IMR-90 (cell line): ENCODE measurements around the gene PRKAR1A. TPM values are rescaled to one million over a fixed set of nuclear protein-coding genes. Genes with fewer than 3 reads are reported as not detected.

Experiments used
- ATAC-seq: fragments of 200-7000 bp; cut with Tn5 transposase; 2 replicates; pipeline ENCODE4 v1.9.1; 2020; ENCODE audit warnings: low read depth, mild to moderate bottlenecking, moderate library complexity
- BruUV-seq: library from RNA; stranded (reverse); fragments of 400-500 nt; replicated peaks from 2 replicates; lab custom pipeline; 2021; lab: Mats Ljungman, UMichigan
- CTCF ChIA-PET: fragments of 300-600 bp; formaldehyde crosslinking; extraction: SDS; loops from one replicate; lab custom pipeline; 2021; ENCODE audit warnings: antibody characterized with exemption; lab: Yijun Ruan, JAX
- POLR2A ChIA-PET: fragments of 300-600 bp; sonication (Branson Sonifier 250); formaldehyde crosslinking; loops from one replicate; lab custom pipeline; 2022; ENCODE audit warnings: antibody characterized with exemption; ENCODE audit not compliant: unreplicated experiment; lab: Charles Lee
- DNase-seq: peaks from one replicate; pipeline ENCODE4 v3.0.0; 2013
- H2AFZ ChIP-seq: replicated peaks from 2 replicates; pipeline ENCODE3; 2013; ENCODE audit warnings: low read length, mild to moderate bottlenecking; ENCODE audit not compliant: poor library complexity
- H2AK5ac ChIP-seq: 2 replicates; pipeline ENCODE4 v1.6.1; 2013; ENCODE audit warnings: low read depth, low read length, inconsistent platforms
- H2AK9ac ChIP-seq: replicated peaks from 2 replicates; pipeline ENCODE3; 2013; ENCODE audit warnings: mild to moderate bottlenecking, low read depth, low read length, moderate library complexity; ENCODE audit not compliant: poor library complexity
- H2BK120ac ChIP-seq: 2 replicates; pipeline ENCODE4 v1.6.1; 2013; ENCODE audit warnings: low read depth, low read length, inconsistent platforms
- H2BK15ac ChIP-seq: 3 replicates; pipeline ENCODE4 v1.6.1; 2013; ENCODE audit warnings: low read depth, low read length, inconsistent platforms
- H2BK20ac ChIP-seq: 2 replicates; pipeline ENCODE4 v1.6.1; 2013; ENCODE audit warnings: low read depth, mild to moderate bottlenecking, inconsistent platforms, low read length, moderate library complexity
- H2BK5ac ChIP-seq: 2 replicates; pipeline ENCODE4 v1.6.1; 2013; ENCODE audit warnings: mild to moderate bottlenecking, low read depth, low read length, inconsistent platforms; ENCODE audit not compliant: poor library complexity, severe bottlenecking
- H3K14ac ChIP-seq: replicated peaks from 2 replicates; pipeline ENCODE4 v1.6.1; 2013; ENCODE audit warnings: low read depth, low read length, inconsistent platforms
- H3K18ac ChIP-seq: 2 replicates; pipeline ENCODE4 v1.6.1; 2013; ENCODE audit warnings: low read depth, low read length, control low read depth
- H3K23ac ChIP-seq: 2 replicates; pipeline ENCODE4 v1.6.1; 2013; ENCODE audit warnings: low read depth, low read length, inconsistent platforms
- H3K27ac ChIP-seq: 2 replicates; pipeline ENCODE4 v1.5.1; 2013; ENCODE audit warnings: mild to moderate bottlenecking, control low read depth, low read length; ENCODE audit not compliant: insufficient read depth
- H3K27me3 ChIP-seq: 2 replicates; pipeline ENCODE4 v1.6.1; 2013; ENCODE audit warnings: low read length; ENCODE audit not compliant: control insufficient read depth, insufficient read depth
- H3K36me3 ChIP-seq: 2 replicates; pipeline ENCODE4 v1.6.1; 2013; ENCODE audit warnings: low read length, mixed read lengths; ENCODE audit not compliant: control insufficient read depth, insufficient read depth
- H3K4ac ChIP-seq: 2 replicates; pipeline ENCODE4 v1.6.1; 2013; ENCODE audit warnings: low read depth, low read length, inconsistent platforms
- H3K4me1 ChIP-seq: 2 replicates; pipeline ENCODE4 v1.6.1; 2013; ENCODE audit warnings: low read length, mixed read lengths; ENCODE audit not compliant: control insufficient read depth, insufficient read depth
- H3K4me2 ChIP-seq: 2 replicates; pipeline ENCODE4 v1.6.1; 2013; ENCODE audit warnings: low read depth, mild to moderate bottlenecking, control low read depth, low read length, moderate library complexity
- H3K4me3 ChIP-seq: 2 replicates; pipeline ENCODE4 v1.5.1; 2013; ENCODE audit warnings: low read depth, mild to moderate bottlenecking, control low read depth, low read length, moderate library complexity; ENCODE audit not compliant: insufficient read depth
- H3K56ac ChIP-seq: 2 replicates; pipeline ENCODE4 v1.6.1; 2013; ENCODE audit warnings: low read length, inconsistent platforms; ENCODE audit not compliant: insufficient read depth; ENCODE audit errors: extremely low read depth
- H3K79me1 ChIP-seq, 2 experiments: 2 replicates each; pipeline ENCODE4 v1.6.1; 2013; ENCODE audit warnings: low read length in 2 of 2, inconsistent platforms in 1 of 2, low read depth in 1 of 2
- H3K9ac ChIP-seq: 2 replicates; pipeline ENCODE4 v1.6.1; 2013; ENCODE audit warnings: low read depth, low read length, control low read depth
- H3K9me1 ChIP-seq: 2 replicates; pipeline ENCODE4 v1.6.1; 2013; ENCODE audit warnings: low read length, inconsistent platforms; ENCODE audit not compliant: insufficient read depth
- H3K9me3 ChIP-seq: 2 replicates; pipeline ENCODE4 v1.6.1; 2013; ENCODE audit warnings: low read length; ENCODE audit not compliant: control insufficient read depth, insufficient read depth
- H4K20me1 ChIP-seq: 2 replicates; pipeline ENCODE4 v1.6.1; 2013; ENCODE audit warnings: low read length, inconsistent platforms; ENCODE audit not compliant: insufficient read depth
- H4K5ac ChIP-seq: 2 replicates; pipeline ENCODE4 v1.6.1; 2013; ENCODE audit warnings: mild to moderate bottlenecking, low read depth, low read length, control low read depth
- H4K8ac ChIP-seq, 2 experiments: 2 replicates each; pipeline ENCODE4 v1.6.1; 2013; ENCODE audit warnings: low read depth in 2 of 2, low read length in 2 of 2, control low read depth in 1 of 2, inconsistent platforms in 1 of 2
- H4K91ac ChIP-seq: 2 replicates; pipeline ENCODE4 v1.6.1; 2013; ENCODE audit warnings: low read depth, low read length, inconsistent platforms; ENCODE audit not compliant: insufficient read depth
- BHLHE40 ChIP-seq: fragments of 150-350 bp; IDR thresholded peaks from 2 replicates; pipeline ENCODE4 v1.6.1; 2016; ENCODE audit warnings: mild to moderate bottlenecking, low read depth, low read length
- CHD1 ChIP-seq: IDR thresholded peaks from 2 replicates; pipeline ENCODE4 v1.6.1; 2012; ENCODE audit warnings: low read depth, low read length, improper control_type of control experiment
- CTCF ChIP-seq: conservative IDR thresholded peaks from 2 replicates; pipeline ENCODE4 v1.5.1; 2012; ENCODE audit warnings: mild to moderate bottlenecking, low read depth, low read length, improper control_type of control experiment
- FOS ChIP-seq: fragments of 150-350 bp; IDR thresholded peaks from 2 replicates; pipeline ENCODE4 v1.6.1; 2016; ENCODE audit warnings: low read depth, low read length
- MAZ ChIP-seq: IDR thresholded peaks from 2 replicates; pipeline ENCODE4 v1.6.1; 2012; ENCODE audit warnings: low read depth, mild to moderate bottlenecking, low read length, improper control_type of control experiment, moderate library complexity, borderline replicate concordance
- NFE2L2 ChIP-seq: fragments of 150-350 bp; IDR thresholded peaks from 2 replicates; pipeline ENCODE4 v1.6.1; 2016; ENCODE audit warnings: low read depth, mild to moderate bottlenecking, low read length
- POLR2A ChIP-seq: IDR thresholded peaks from 2 replicates; pipeline ENCODE4 v1.6.1; 2012; ENCODE audit warnings: mild to moderate bottlenecking, low read depth, low read length
- RAD21 ChIP-seq: IDR thresholded peaks from 2 replicates; pipeline ENCODE4 v1.6.1; 2012; ENCODE audit warnings: low read length, improper control_type of control experiment
- RFX5 ChIP-seq: IDR thresholded peaks from 2 replicates; pipeline ENCODE4 v1.8.0; 2012; ENCODE audit warnings: low read depth, mild to moderate bottlenecking, low read length, moderate library complexity
- USF2 ChIP-seq: fragments of 150-350 bp; IDR thresholded peaks from 2 replicates; pipeline ENCODE4 v1.6.1; 2017; ENCODE audit warnings: mild to moderate bottlenecking, antibody characterized with exemption, low read length, low read depth
- WGBS, 2 experiments: methylation state at CpG; one replicate each; pipeline versions ENCODE4 v1.1.5 to v1.1.7; 2013; ENCODE audit warnings: missing lambda C conversion rate in 2 of 2; ENCODE audit not compliant: insufficient read length in 1 of 2; ENCODE audit errors: extremely low coverage in 2 of 2; 5-methylcytosine and 5-hydroxymethylcytosine counted together
- dilution Hi-C: fragments of 300-500 bp; cut with HindIII; formaldehyde crosslinking; loops from one replicate; pipeline ENCODE4 v1.14.3; 2018; ENCODE audit warnings: low sequenced_read_pairs; ENCODE audit not compliant: unreplicated experiment
- in situ Hi-C: fragments of 300-500 bp; cut with MboI; formaldehyde crosslinking; loops from 3 replicates; pipeline ENCODE4 v1.14.3; 2019; ENCODE audit warnings: low sequenced_read_pairs, inconsistent platforms, mixed read lengths
- intact Hi-C: fragments of 100-400 bp; cut with micrococcal nuclease; formaldehyde crosslinking; loops from 2 replicates; pipeline ENCODE4 v1.10.0; 2022
- polyA plus RNA-seq, 3 experiments: library from polyadenylated mRNA; depleted of rRNA; stranded (reverse); fragments of >200 nt; gene quantifications; 2 replicates each; pipeline ENCODE4 v1.2.3, GENCODE V29; 2012; ENCODE audit warnings: low replicate concordance in 1 of 3
- total RNA-seq: library from RNA; depleted of rRNA; stranded (reverse); fragments of >200 nt; gene quantifications from 2 replicates; pipeline ENCODE4 v1.2.3, GENCODE V29; 2012
- TF ChIP-seq, protein P1 (sequence below): fragments of 150-350 bp; IDR thresholded peaks from 2 replicates; pipeline ENCODE4 v1.6.1; 2016; ENCODE audit warnings: low read depth, mild to moderate bottlenecking, low read length, moderate library complexity, borderline replicate concordance

Gene PRKAR1A
- total and polyA plus RNA-seq, 2 of the 4 experiments (the other 2 are of a cell fraction), result 145 to 256 TPM

DNA sequence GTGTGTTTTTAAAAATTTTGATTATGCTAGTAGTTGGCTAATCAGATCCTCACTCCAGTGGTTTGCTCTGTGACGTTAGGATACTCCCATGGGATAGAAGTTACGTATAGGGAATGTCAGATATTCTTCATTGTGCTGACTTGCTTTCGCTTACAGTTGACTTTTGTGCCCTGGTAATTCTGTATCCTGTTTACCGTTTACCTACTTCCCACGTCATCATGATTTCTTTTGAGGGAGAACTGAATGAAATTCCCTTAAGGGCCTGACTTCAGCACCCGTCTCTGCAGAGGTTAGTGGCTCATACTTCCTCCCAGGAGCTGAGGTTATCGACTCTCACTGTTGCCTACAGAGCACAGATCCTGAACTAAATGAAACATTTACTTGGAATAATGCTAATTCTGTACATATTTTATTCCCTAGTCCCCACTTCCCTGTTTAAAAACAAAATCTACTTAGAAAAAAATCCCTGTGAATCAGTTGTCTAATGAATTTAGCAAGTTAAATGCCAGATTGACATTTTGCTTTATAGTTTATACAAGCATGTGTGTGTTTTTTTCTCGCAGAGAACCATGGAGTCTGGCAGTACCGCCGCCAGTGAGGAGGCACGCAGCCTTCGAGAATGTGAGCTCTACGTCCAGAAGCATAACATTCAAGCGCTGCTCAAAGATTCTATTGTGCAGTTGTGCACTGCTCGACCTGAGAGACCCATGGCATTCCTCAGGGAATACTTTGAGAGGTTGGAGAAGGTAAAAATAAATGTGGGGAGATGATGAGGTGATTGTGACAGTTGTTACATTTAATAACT lies 2.8 kb downstream of the PRKAR1A start:
- no peak overlapping the region for H4K5ac ChIP-seq
- WGBS, 2 experiments, result no CpG with 5 or more reads among the region's 15 CpGs
- peak overlapping the region; percentile 45 for H3K4me2 ChIP-seq
- H2BK15ac ChIP-seq, result no peak overlapping the region
- DNase-seq (peak; percentile 63), ATAC-seq (no peak)
- BruUV-seq, result no TSS peak
- no peak overlapping the region for H3K56ac ChIP-seq
- TF ChIP-seq POLR2A (no peak; the same call in none of the 2 replicates), CTCF (no peak), RAD21 (no peak), NFE2L2 (no peak), RFX5 (no peak), MAZ (no peak), FOS (no peak), USF2 (no peak), BHLHE40 (no peak), CHD1 (no peak)
- TF ChIP-seq, protein P1, sequence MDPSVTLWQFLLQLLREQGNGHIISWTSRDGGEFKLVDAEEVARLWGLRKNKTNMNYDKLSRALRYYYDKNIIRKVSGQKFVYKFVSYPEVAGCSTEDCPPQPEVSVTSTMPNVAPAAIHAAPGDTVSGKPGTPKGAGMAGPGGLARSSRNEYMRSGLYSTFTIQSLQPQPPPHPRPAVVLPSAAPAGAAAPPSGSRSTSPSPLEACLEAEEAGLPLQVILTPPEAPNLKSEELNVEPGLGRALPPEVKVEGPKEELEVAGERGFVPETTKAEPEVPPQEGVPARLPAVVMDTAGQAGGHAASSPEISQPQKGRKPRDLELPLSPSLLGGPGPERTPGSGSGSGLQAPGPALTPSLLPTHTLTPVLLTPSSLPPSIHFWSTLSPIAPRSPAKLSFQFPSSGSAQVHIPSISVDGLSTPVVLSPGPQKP, result no peak
- no peak overlapping the region for H2BK5ac ChIP-seq
- no peaks in the 10 kb centered on the region for H3K27me3 ChIP-seq
- no peak overlapping the region for H4K8ac ChIP-seq
- peaks cover 5% of the 10 kb centered on the region for H3K9me1 ChIP-seq
- dilution Hi-C loops (no loop called here), intact Hi-C loops (no loop called here), in situ Hi-C loops (no loop called here)
- peaks cover 45% of the 10 kb centered on the region for H4K20me1 ChIP-seq
- no peak overlapping the region for H3K18ac ChIP-seq
- H3K36me3 ChIP-seq, result peaks cover 18% of the 10 kb centered on the region
- H3K4me1 ChIP-seq, result peaks cover 1% of the 10 kb centered on the region; the same call in 1 of the 2 replicates
- H3K4ac ChIP-seq, result no peak overlapping the region
- no peak overlapping the region; the same call in 1 of the 2 replicates for H2AK5ac ChIP-seq
- no peak overlapping the region for H2BK20ac ChIP-seq
- H2AFZ ChIP-seq, result no peak overlapping the region
- no peak overlapping the region for H2BK120ac ChIP-seq
- H3K23ac ChIP-seq, result peak overlapping the region; percentile 7; the same call in 1 of the 2 replicates
- no peak overlapping the region for H3K14ac ChIP-seq
- no peak overlapping the region for H2AK9ac ChIP-seq
- no peak overlapping the region for H3K4me3 ChIP-seq
- H3K79me1 ChIP-seq, result peaks cover 11 to 45% of the 10 kb centered on the region in 2 experiments
- POLR2A ChIA-PET, result no interaction called here
- no peak overlapping the region for H3K9ac ChIP-seq
- CTCF ChIA-PET, result no interaction called here
- no peak overlapping the region for H3K27ac ChIP-seq
- H4K91ac ChIP-seq, result no peak overlapping the region
- H3K9me3 ChIP-seq, result no peaks in the 10 kb centered on the region
